ENCODE data around the gene TCERG1L.

TCERG1L gene

GRCh38 chr10:131253931-131254858 is 57.3 kb downstream of the TCERG1L start:
- no peak overlapping the region for H3K4me3 ChIP-seq (ENCODE audit: low read length)

GRCh38 chr10:131252567-131253276 is 58.8 kb downstream of the TCERG1L start:
- H3K4me3 ChIP-seq (ENCODE audit: low read length) = no peak overlapping the region
- no peak for TF ChIP-seq ZNF274 (IDR thresholded peaks at IDR 0.05; ENCODE audit: low read depth, low read length)

More at GRCh38 chr10:131253931-131254858, 57.3 kb downstream of the TCERG1L start:
- no peak for TF ChIP-seq ZNF274 (IDR thresholded peaks at IDR 0.05; ENCODE audit: low read depth, low read length)

GRCh38 chr10:131251146-131251541 is 60.4 kb downstream of the TCERG1L start:
- no peak for TF ChIP-seq ZNF274 (IDR thresholded peaks at IDR 0.05; ENCODE audit: low read depth, low read length)
- H3K4me3 ChIP-seq (ENCODE audit: low read length) = no peak overlapping the region

- no peak for TF ChIP-seq ZNF274 (IDR thresholded peaks at IDR 0.05; ENCODE audit: low read depth, low read length)
- no peak overlapping the region for H3K4me3 ChIP-seq (ENCODE audit: low read length)
These were observed 60.9 kb downstream of the TCERG1L start for GRCh38 chr10:131250454-131251145.

GRCh38 chr10:131249955-131250344 is 61.6 kb downstream of the TCERG1L start:
- no peak overlapping the region for H3K4me3 ChIP-seq (ENCODE audit: low read length)
- TF ChIP-seq ZNF274 (IDR thresholded peaks at IDR 0.05; ENCODE audit: low read depth, low read length) = no peak

- no peak for TF ChIP-seq ZNF274 (IDR thresholded peaks at IDR 0.05; ENCODE audit: low read depth, low read length)
- H3K4me3 ChIP-seq (ENCODE audit: low read length) = no peak overlapping the region
These were observed 62.1 kb downstream of the TCERG1L start for GRCh38 chr10:131249238-131249954.

GRCh38 chr10:131248376-131249165 is 63.0 kb downstream of the TCERG1L start:
- TF ChIP-seq ZNF274 (IDR thresholded peaks at IDR 0.05; ENCODE audit: low read depth, low read length) = no peak
- H3K4me3 ChIP-seq (ENCODE audit: low read length) = no peak overlapping the region

- TF ChIP-seq ZNF274 (IDR thresholded peaks at IDR 0.05; ENCODE audit: low read depth, low read length) = no peak
- no peak overlapping the region for H3K4me3 ChIP-seq (ENCODE audit: low read length)
These were observed 63.6 kb downstream of the TCERG1L start for GRCh38 chr10:131247873-131248272.

- H3K4me3 ChIP-seq (ENCODE audit: low read length) = no peak overlapping the region
These were observed 64.7 kb downstream of the TCERG1L start for GRCh38 chr10:131246775-131247174.

GRCh38 chr10:131246089-131246488 is 65.4 kb downstream of the TCERG1L start:
- no peak overlapping the region for H3K4me3 ChIP-seq (ENCODE audit: low read length)
- TF ChIP-seq ZNF274 (IDR thresholded peaks at IDR 0.05; ENCODE audit: low read depth, low read length) = no peak

More at GRCh38 chr10:131246775-131247174, 64.7 kb downstream of the TCERG1L start:
- TF ChIP-seq ZNF274 (IDR thresholded peaks at IDR 0.05; ENCODE audit: low read depth, low read length) = no peak

- H3K4me3 ChIP-seq (ENCODE audit: low read length) = no peak overlapping the region
- TF ChIP-seq ZNF274 (IDR thresholded peaks at IDR 0.05; ENCODE audit: low read depth, low read length) = no peak
These were observed 66.0 kb downstream of the TCERG1L start for GRCh38 chr10:131245475-131246059.

GRCh38 chr10:131244836-131245235 is 66.7 kb downstream of the TCERG1L start:
- no peak overlapping the region for H3K4me3 ChIP-seq (ENCODE audit: low read length)
- TF ChIP-seq ZNF274 (IDR thresholded peaks at IDR 0.05; ENCODE audit: low read depth, low read length) = no peak

- no peak for TF ChIP-seq ZNF274 (IDR thresholded peaks at IDR 0.05; ENCODE audit: low read depth, low read length)
- no peak overlapping the region for H3K4me3 ChIP-seq (ENCODE audit: low read length)
These were observed 68.4 kb downstream of the TCERG1L start for GRCh38 chr10:131243076-131243475.

All from GM08714 (cell line).